K562 (cell line): ENCODE results near the gene SLC25A48.

Experiments used
- SIN3A ChIP-seq, 2 experiments: fragments of 150-350 bp in 1 of 2; IDR thresholded peaks; 2 replicates each; pipeline ENCODE4 v1.6.1; 2011 to 2016; ENCODE audit warnings: borderline replicate concordance in 2 of 2, low read depth in 2 of 2, low read length in 2 of 2, mild to moderate bottlenecking in 2 of 2, moderate library complexity in 2 of 2; ENCODE audit not compliant: control insufficient read depth in 1 of 2
- SRSF3 ChIP-seq: fragments of 200-400 bp; formaldehyde crosslinking; IDR thresholded peaks from 2 replicates; pipeline ENCODE4 v1.6.1; 2016; ENCODE audit warnings: mild to moderate bottlenecking, low read length, moderate library complexity; ENCODE audit not compliant: insufficient read depth
- TAF1 ChIP-seq: IDR thresholded peaks from 2 replicates; pipeline ENCODE4 v1.6.1; 2011; ENCODE audit warnings: mild to moderate bottlenecking, low read length, moderate library complexity; ENCODE audit not compliant: insufficient read depth, control insufficient read depth, severe bottlenecking; ENCODE audit errors: extremely low read depth
- TF ChIP-seq, protein P1 (sequence below): fragments of 150-350 bp; IDR thresholded peaks from 2 replicates; pipeline ENCODE4 v1.6.1; 2014; ENCODE audit warnings: low read depth, mild to moderate bottlenecking, low read length, borderline replicate concordance
- TF ChIP-seq, protein P2 (sequence below): fragments of 250-450 bp; sonication (Bioruptor Pico); IDR thresholded peaks from 2 replicates; pipeline ENCODE4 v1.8.0; 2021; ENCODE audit warnings: moderate library complexity, mild to moderate bottlenecking, inconsistent platforms
- TF ChIP-seq, protein P3 (sequence below): fragments of 250-450 bp; sonication (Bioruptor Pico); IDR thresholded peaks from 2 replicates; pipeline ENCODE4 v1.5.0; 2020; ENCODE audit warnings: mild to moderate bottlenecking, borderline replicate concordance

DNA sequence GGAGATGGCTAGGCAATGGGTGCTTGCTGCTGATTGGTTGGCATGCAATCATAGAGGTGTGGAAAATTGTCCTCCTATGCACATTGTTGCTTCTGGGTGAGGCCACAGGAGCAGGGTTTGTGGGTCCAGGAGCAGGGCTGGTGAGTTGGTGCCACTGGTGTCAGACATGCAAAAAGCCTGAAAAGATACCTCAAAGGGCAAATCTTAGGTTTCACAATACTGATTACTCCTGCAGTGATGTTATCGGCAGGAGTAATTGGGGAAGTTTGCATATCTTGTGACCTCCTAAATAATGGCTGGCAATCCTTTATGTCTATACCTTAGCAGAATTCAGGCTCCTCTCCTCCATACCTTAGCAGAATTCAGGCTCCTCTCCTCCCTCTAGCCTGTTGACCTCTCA lies 25.2 kb downstream of the SLC25A48 start:
- TF ChIP-seq, protein P1, sequence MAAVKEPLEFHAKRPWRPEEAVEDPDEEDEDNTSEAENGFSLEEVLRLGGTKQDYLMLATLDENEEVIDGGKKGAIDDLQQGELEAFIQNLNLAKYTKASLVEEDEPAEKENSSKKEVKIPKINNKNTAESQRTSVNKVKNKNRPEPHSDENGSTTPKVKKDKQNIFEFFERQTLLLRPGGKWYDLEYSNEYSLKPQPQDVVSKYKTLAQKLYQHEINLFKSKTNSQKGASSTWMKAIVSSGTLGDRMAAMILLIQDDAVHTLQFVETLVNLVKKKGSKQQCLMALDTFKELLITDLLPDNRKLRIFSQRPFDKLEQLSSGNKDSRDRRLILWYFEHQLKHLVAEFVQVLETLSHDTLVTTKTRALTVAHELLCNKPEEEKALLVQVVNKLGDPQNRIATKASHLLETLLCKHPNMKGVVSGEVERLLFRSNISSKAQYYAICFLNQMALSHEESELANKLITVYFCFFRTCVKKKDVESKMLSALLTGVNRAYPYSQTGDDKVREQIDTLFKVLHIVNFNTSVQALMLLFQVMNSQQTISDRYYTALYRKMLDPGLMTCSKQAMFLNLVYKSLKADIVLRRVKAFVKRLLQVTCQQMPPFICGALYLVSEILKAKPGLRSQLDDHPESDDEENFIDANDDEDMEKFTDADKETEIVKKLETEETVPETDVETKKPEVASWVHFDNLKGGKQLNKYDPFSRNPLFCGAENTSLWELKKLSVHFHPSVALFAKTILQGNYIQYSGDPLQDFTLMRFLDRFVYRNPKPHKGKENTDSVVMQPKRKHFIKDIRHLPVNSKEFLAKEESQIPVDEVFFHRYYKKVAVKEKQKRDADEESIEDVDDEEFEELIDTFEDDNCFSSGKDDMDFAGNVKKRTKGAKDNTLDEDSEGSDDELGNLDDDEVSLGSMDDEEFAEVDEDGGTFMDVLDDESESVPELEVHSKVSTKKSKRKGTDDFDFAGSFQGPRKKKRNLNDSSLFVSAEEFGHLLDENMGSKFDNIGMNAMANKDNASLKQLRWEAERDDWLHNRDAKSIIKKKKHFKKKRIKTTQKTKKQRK, result no peak
- TF ChIP-seq, protein P2, sequence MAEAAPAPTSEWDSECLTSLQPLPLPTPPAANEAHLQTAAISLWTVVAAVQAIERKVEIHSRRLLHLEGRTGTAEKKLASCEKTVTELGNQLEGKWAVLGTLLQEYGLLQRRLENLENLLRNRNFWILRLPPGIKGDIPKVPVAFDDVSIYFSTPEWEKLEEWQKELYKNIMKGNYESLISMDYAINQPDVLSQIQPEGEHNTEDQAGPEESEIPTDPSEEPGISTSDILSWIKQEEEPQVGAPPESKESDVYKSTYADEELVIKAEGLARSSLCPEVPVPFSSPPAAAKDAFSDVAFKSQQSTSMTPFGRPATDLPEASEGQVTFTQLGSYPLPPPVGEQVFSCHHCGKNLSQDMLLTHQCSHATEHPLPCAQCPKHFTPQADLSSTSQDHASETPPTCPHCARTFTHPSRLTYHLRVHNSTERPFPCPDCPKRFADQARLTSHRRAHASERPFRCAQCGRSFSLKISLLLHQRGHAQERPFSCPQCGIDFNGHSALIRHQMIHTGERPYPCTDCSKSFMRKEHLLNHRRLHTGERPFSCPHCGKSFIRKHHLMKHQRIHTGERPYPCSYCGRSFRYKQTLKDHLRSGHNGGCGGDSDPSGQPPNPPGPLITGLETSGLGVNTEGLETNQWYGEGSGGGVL (CRISPR knock-in tag), result no peak
- TF ChIP-seq, protein P3, sequence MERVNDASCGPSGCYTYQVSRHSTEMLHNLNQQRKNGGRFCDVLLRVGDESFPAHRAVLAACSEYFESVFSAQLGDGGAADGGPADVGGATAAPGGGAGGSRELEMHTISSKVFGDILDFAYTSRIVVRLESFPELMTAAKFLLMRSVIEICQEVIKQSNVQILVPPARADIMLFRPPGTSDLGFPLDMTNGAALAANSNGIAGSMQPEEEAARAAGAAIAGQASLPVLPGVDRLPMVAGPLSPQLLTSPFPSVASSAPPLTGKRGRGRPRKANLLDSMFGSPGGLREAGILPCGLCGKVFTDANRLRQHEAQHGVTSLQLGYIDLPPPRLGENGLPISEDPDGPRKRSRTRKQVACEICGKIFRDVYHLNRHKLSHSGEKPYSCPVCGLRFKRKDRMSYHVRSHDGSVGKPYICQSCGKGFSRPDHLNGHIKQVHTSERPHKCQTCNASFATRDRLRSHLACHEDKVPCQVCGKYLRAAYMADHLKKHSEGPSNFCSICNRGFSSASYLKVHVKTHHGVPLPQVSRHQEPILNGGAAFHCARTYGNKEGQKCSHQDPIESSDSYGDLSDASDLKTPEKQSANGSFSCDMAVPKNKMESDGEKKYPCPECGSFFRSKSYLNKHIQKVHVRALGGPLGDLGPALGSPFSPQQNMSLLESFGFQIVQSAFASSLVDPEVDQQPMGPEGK (CRISPR knock-in tag), result no peak
- TF ChIP-seq SIN3A (IDR thresholded peaks at IDR 0.05; ENCODE audit: borderline replicate concordance in 2 of 2, control insufficient read depth in 1 of 2, low read depth in 2 of 2, low read length in 2 of 2), result no peak
- no peak for TF ChIP-seq TAF1
- TF ChIP-seq SRSF3, result no peak
